ENCODE measurements around the gene C20orf202.
"Not testable (repeated sequence)": the region's sequence is repeated elsewhere in the genome, so short reads cannot be mapped to it uniquely, and the experiment has no call there.

The C20orf202 gene

GRCh38 chr20:1214838-1215261 lies 11.6 kb downstream of the C20orf202 start:
- no peak for DNase-seq (ENCODE audit: low spot score)
- Histone ChIP-seq H3K36me3 (replicated peaks in 1 of 2; ENCODE audit: control insufficient read depth in 2 of 2, insufficient read depth in 2 of 2, low read length in 2 of 2) (no peaks in the 10 kb centered on the region), H3K18ac (ENCODE audit: low read length) (no peak overlapping the region), H2BK120ac (ENCODE audit: low read depth, low read length) (no peak overlapping the region), H2BK5ac (ENCODE audit: low read length) (no peak overlapping the region), H3K4ac (ENCODE audit: low read length) (no peak overlapping the region), H2AK5ac (ENCODE audit: low read depth, low read length) (no peak overlapping the region), H3K27me3 (ENCODE audit: control insufficient read depth in 3 of 3, insufficient read depth in 3 of 3, low read depth in 1 of 3, low read length in 3 of 3) (peaks cover 0 to 35% (median 2%) of the 10 kb centered on the region in 3 experiments), H2AFZ (ENCODE audit: low read length) (no peak overlapping the region), H4K91ac (ENCODE audit: low read depth, low read length, poor library complexity) (no peak overlapping the region), H3K4me3 (ENCODE audit: low read length in 2 of 2) (no peak overlapping the region), H2BK15ac (ENCODE audit: low read length) (no peak overlapping the region), H3K4me2 (ENCODE audit: insufficient read depth, low read length, poor library complexity, severe bottlenecking) (no peak overlapping the region), H3K23ac (ENCODE audit: low read depth, low read length, poor library complexity) (no peak overlapping the region), H3K27ac (replicated peaks; ENCODE audit: low read length) (no peak overlapping the region), H2BK12ac (ENCODE audit: low read length) (no peak overlapping the region), H3K14ac (ENCODE audit: low read length) (no peak overlapping the region), H3K9ac (ENCODE audit: low read depth, low read length, poor library complexity) (no peak overlapping the region), H3K9me3 (replicated peaks in 1 of 2; ENCODE audit: control insufficient read depth in 2 of 2, insufficient read depth in 1 of 2, low read depth in 1 of 2, low read length in 2 of 2) (no peaks in the 10 kb centered on the region), H3K4me1 (ENCODE audit: control insufficient read depth in 2 of 2, insufficient read depth in 1 of 2, low read depth in 1 of 2, low read length in 2 of 2) (no peaks in the 10 kb centered on the region), H4K8ac (ENCODE audit: low read depth, low read length) (no peak overlapping the region), H3K79me1 (ENCODE audit: low read depth, low read length) (no peaks in the 10 kb centered on the region)
- no CpG with 5 or more reads among the region's 4 CpGs for WGBS, 2 donors (ENCODE audit: extremely low coverage in 2 of 2, insufficient read length in 2 of 2, insufficient replicate concordance in 1 of 2)

- Histone ChIP-seq H4K91ac (ENCODE audit: low read depth, low read length, poor library complexity) (no peak overlapping the region), H2BK120ac (ENCODE audit: low read depth, low read length) (no peak overlapping the region), H3K14ac (ENCODE audit: low read length) (no peak overlapping the region), H3K4ac (ENCODE audit: low read length) (no peak overlapping the region), H3K9ac (ENCODE audit: low read depth, low read length, poor library complexity) (no peak overlapping the region), H2AFZ (ENCODE audit: low read length) (no peak overlapping the region), H3K27ac (replicated peaks; ENCODE audit: low read length) (no peak overlapping the region), H2AK5ac (ENCODE audit: low read depth, low read length) (no peak overlapping the region), H2BK5ac (ENCODE audit: low read length) (no peak overlapping the region), H2BK15ac (ENCODE audit: low read length) (no peak overlapping the region), H3K4me3 (ENCODE audit: low read length in 2 of 2) (no peak overlapping the region), H3K9me3 (replicated peaks in 1 of 2; ENCODE audit: control insufficient read depth in 2 of 2, insufficient read depth in 1 of 2, low read depth in 1 of 2, low read length in 2 of 2) (no peaks in the 10 kb centered on the region), H3K4me1 (ENCODE audit: control insufficient read depth in 2 of 2, insufficient read depth in 1 of 2, low read depth in 1 of 2, low read length in 2 of 2) (no peaks in the 10 kb centered on the region), H2BK12ac (ENCODE audit: low read length) (no peak overlapping the region), H3K27me3 (ENCODE audit: control insufficient read depth in 3 of 3, insufficient read depth in 3 of 3, low read depth in 1 of 3, low read length in 3 of 3) (peaks cover 0 to 28% (median 2%) of the 10 kb centered on the region in 3 experiments), H3K4me2 (ENCODE audit: insufficient read depth, low read length, poor library complexity, severe bottlenecking) (no peak overlapping the region), H3K23ac (ENCODE audit: low read depth, low read length, poor library complexity) (no peak overlapping the region), H3K18ac (ENCODE audit: low read length) (no peak overlapping the region), H3K36me3 (replicated peaks in 1 of 2; ENCODE audit: control insufficient read depth in 2 of 2, insufficient read depth in 2 of 2, low read length in 2 of 2) (no peaks in the 10 kb centered on the region), H3K79me1 (ENCODE audit: low read depth, low read length) (no peaks in the 10 kb centered on the region), H4K8ac (ENCODE audit: low read depth, low read length) (no peak overlapping the region)
- DNase-seq (ENCODE audit: low spot score): no peak
- WGBS, 2 donors (ENCODE audit: extremely low coverage in 2 of 2, insufficient read length in 2 of 2, insufficient replicate concordance in 1 of 2): no CpG with 5 or more reads among the region's 11 CpGs
These were observed 12.3 kb downstream of the C20orf202 start for GRCh38 chr20:1215386-1216170.

- H4K8ac ChIP-seq (ENCODE audit: low read depth, low read length); H3K4me1 ChIP-seq (ENCODE audit: control insufficient read depth in 2 of 2, insufficient read depth in 1 of 2, low read depth in 1 of 2, low read length in 2 of 2); H2BK15ac ChIP-seq (ENCODE audit: low read length); H3K14ac ChIP-seq (ENCODE audit: low read length); H3K4me3 ChIP-seq (ENCODE audit: low read length in 2 of 2); H3K4ac ChIP-seq (ENCODE audit: low read length); H2BK12ac ChIP-seq (ENCODE audit: low read length); H3K36me3 ChIP-seq (replicated peaks in 1 of 2; ENCODE audit: control insufficient read depth in 2 of 2, insufficient read depth in 2 of 2, low read length in 2 of 2); H3K9ac ChIP-seq (ENCODE audit: low read depth, low read length, poor library complexity); H3K23ac ChIP-seq (ENCODE audit: low read depth, low read length, poor library complexity); H2BK120ac ChIP-seq (ENCODE audit: low read depth, low read length); H2AK5ac ChIP-seq (ENCODE audit: low read depth, low read length); H3K9me3 ChIP-seq (replicated peaks in 1 of 2; ENCODE audit: control insufficient read depth in 2 of 2, insufficient read depth in 1 of 2, low read depth in 1 of 2, low read length in 2 of 2); DNase-seq (ENCODE audit: low spot score); H2BK5ac ChIP-seq (ENCODE audit: low read length); H3K4me2 ChIP-seq (ENCODE audit: insufficient read depth, low read length, poor library complexity, severe bottlenecking); H4K91ac ChIP-seq (ENCODE audit: low read depth, low read length, poor library complexity); H3K18ac ChIP-seq (ENCODE audit: low read length); H3K27ac ChIP-seq (replicated peaks; ENCODE audit: low read length); H3K79me1 ChIP-seq (ENCODE audit: low read depth, low read length): not testable (repeated sequence)
- no CpG with 5 or more reads among the region's 19 CpGs for WGBS, 2 donors (ENCODE audit: extremely low coverage in 2 of 2, insufficient read length in 2 of 2, insufficient replicate concordance in 1 of 2)
- H3K27me3 ChIP-seq (ENCODE audit: control insufficient read depth in 3 of 3, insufficient read depth in 3 of 3, low read depth in 1 of 3, low read length in 3 of 3): peaks cover 0 to 28% (median 2%) of the 10 kb centered on the region in 3 experiments
- peak overlapping the region; percentile 45 for H2AFZ ChIP-seq (ENCODE audit: low read length)
These were observed 13.5 kb downstream of the C20orf202 start for GRCh38 chr20:1216527-1217427.

- peaks cover 0 to 23% (median 8%) of the 10 kb centered on the region in 3 experiments for H3K27me3 ChIP-seq (ENCODE audit: control insufficient read depth in 3 of 3, insufficient read depth in 3 of 3, low read depth in 1 of 3, low read length in 3 of 3)
- not testable (repeated sequence) for H3K79me1 ChIP-seq (ENCODE audit: low read depth, low read length); DNase-seq (ENCODE audit: low spot score); H3K4ac ChIP-seq (ENCODE audit: low read length); H3K14ac ChIP-seq (ENCODE audit: low read length); H3K4me3 ChIP-seq (ENCODE audit: low read length in 2 of 2); H2BK120ac ChIP-seq (ENCODE audit: low read depth, low read length); H4K91ac ChIP-seq (ENCODE audit: low read depth, low read length, poor library complexity); H4K8ac ChIP-seq (ENCODE audit: low read depth, low read length); H2AFZ ChIP-seq (ENCODE audit: low read length); H2BK15ac ChIP-seq (ENCODE audit: low read length); H3K23ac ChIP-seq (ENCODE audit: low read depth, low read length, poor library complexity); H3K27ac ChIP-seq (replicated peaks; ENCODE audit: low read length); H3K36me3 ChIP-seq (replicated peaks in 1 of 2; ENCODE audit: control insufficient read depth in 2 of 2, insufficient read depth in 2 of 2, low read length in 2 of 2); H3K9me3 ChIP-seq (replicated peaks in 1 of 2; ENCODE audit: control insufficient read depth in 2 of 2, insufficient read depth in 1 of 2, low read depth in 1 of 2, low read length in 2 of 2); H3K18ac ChIP-seq (ENCODE audit: low read length); H3K4me2 ChIP-seq (ENCODE audit: insufficient read depth, low read length, poor library complexity, severe bottlenecking); H2BK12ac ChIP-seq (ENCODE audit: low read length); H2BK5ac ChIP-seq (ENCODE audit: low read length); H2AK5ac ChIP-seq (ENCODE audit: low read depth, low read length); H3K4me1 ChIP-seq (ENCODE audit: control insufficient read depth in 2 of 2, insufficient read depth in 1 of 2, low read depth in 1 of 2, low read length in 2 of 2); H3K9ac ChIP-seq (ENCODE audit: low read depth, low read length, poor library complexity)
- no CpG with 5 or more reads among the region's 4 CpGs for WGBS, 2 donors (ENCODE audit: extremely low coverage in 2 of 2, insufficient read length in 2 of 2, insufficient replicate concordance in 1 of 2)
These were observed 19.5 kb downstream of the C20orf202 start for GRCh38 chr20:1222750-1223149.

Data from neuronal stem cell (in vitro differentiated cells).